Middle frontal gyrus (tissue), 1 donor: ENCODE results near the gene SLC38A1.

Experiments
- DNase-seq: peaks from one replicate; pipeline ENCODE4 v3.0.0-alpha.2; 2015; ENCODE audit warnings: low spot score; ENCODE audit errors: extremely low spot score

Gene SLC38A1

GRCh38 chr12:46144433-46144832 is 124.4 kb downstream of the SLC38A1 start:
- no peak for DNase-seq

DNA sequence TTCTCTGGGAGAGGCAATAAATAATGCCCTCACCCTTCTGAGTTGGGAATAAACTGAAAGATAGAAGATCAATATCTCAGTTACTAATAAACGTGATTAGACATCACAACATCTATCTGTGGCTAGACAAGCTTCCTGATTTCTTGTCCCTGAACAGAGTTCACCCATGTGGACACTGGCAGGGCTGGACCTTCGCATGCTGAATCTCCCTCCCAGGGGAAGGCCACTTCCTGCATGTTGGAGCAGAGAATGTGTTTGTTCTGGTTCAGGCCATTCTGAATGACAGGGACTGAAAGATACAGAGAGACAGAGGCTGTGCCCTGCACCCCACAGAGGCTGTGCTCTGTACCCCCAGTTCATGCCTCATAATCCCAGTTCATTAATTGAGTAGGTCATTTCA is 132.6 kb downstream of the SLC38A1 start:
- DNase-seq = no peak

DNA sequence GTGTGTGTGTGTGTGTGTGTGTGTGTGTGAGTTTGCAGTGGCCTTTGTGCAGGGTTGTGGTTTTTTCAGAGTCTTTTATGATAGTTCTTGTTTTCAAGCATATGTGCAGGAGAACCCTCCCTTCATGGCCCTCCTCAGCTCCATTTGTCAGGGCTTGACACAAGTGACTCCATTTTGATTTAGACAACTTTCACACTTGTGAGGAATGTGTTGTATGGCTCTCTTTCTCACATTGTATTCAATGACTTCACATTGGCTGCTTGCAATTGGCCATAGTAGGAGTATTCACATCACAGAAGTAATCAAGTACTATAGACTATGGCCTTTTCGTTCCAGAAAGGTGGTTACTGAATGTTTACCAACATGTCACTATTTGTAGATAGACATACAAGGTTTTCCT is 133.1 kb downstream of the SLC38A1 start:
- no peak for DNase-seq

GRCh38 chr12:46134852-46135251 is 134.0 kb downstream of the SLC38A1 start:
- DNase-seq = no peak

DNA sequence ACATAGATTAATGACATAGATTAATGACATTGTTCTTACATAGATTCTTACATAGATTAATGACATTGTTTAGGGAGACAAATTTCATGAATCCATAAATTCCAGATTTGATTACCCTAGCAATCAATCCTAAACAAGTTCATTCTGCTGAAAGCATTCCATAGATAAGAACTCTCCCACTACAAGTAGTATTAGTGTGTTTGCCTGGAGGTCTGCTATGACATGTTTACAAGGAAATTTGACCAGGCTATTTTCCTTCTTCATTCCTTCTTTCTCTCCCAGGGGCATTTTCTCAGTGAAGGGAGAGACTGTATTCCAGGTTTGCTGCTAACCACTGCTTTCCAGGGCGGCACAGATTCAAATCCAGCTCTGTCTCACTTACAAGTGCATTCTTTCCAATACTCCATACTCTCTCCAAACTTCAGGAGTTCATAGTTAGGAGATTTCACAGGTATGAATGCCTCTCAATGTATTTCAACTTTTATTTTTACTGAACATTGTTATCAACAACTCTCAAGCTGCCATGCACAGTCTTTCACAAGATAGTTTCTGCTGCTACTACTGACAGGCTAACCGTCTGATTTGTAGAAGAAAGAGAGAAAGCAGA is 134.5 kb downstream of the SLC38A1 start:
- DNase-seq = no peak

- no peak for DNase-seq
These were observed 135.1 kb downstream of the SLC38A1 start for GRCh38 chr12:46133751-46134150.
